Testis (tissue), 3 donors: ENCODE measurements around the gene BLTP1. TPM values are rescaled to one million over a fixed set of nuclear protein-coding genes. Genes with fewer than 3 reads are reported as not detected.

Experiments
- DNase-seq: peaks from one replicate; pipeline ENCODE4 v3.0.0-alpha.2; 2019
- H3K27ac ChIP-seq, 2 donors: fragments of 200-600 bp; sonication (generic); one replicate each; pipeline ENCODE4 v1.5.1; 2019
- H3K27me3 ChIP-seq: fragments of 200-600 bp; sonication (generic); one replicate; pipeline ENCODE4 v1.5.1; 2019
- H3K36me3 ChIP-seq: fragments of 200-600 bp; sonication (generic); one replicate; pipeline ENCODE4 v1.5.1; 2017; ENCODE audit warnings: low read depth; ENCODE audit errors: missing control alignments
- H3K4me1 ChIP-seq: fragments of 200-600 bp; sonication (generic); one replicate; pipeline ENCODE4 v1.5.1; 2019
- H3K4me3 ChIP-seq, 2 donors: fragments of 200-600 bp; sonication (generic); one replicate each; pipeline ENCODE4 v1.5.1; 2017 to 2019
- H3K9me3 ChIP-seq: fragments of 200-600 bp; sonication (generic); one replicate; pipeline ENCODE4 v1.5.1; 2017
- POLR2A ChIP-seq: fragments of 450-650 bp; IDR thresholded peaks from one replicate; pipeline ENCODE4 v1.6.1; 2017; ENCODE audit warnings: antibody characterized with exemption, mild to moderate bottlenecking, moderate library complexity
- WGBS, 2 donors: methylation state at CpG; one replicate each; pipeline ENCODE4 v1.1.5; 2018; 5-methylcytosine and 5-hydroxymethylcytosine counted together
- intact Hi-C: fragments of 100-400 bp; cut with DNase I; formaldehyde crosslinking; loops from one replicate; pipeline ENCODE4 v1.15.1; 2023; ENCODE audit warnings: low total_unique reads
- polyA plus RNA-seq: library from polyadenylated mRNA; stranded (reverse); fragments of 350-450 nt; fragmentation: Illumina TruSeq; extraction: RNeasy Lipid Tissue Mini Kit (QIAGEN cat#74804); gene quantifications from one replicate; pipeline ENCODE4 v1.2.3, GENCODE V29; 2014; ENCODE audit warnings: low read depth, low replicate concordance; ENCODE audit not compliant: insufficient read depth
- total RNA-seq, 2 donors: library from RNA; depleted of rRNA; stranded (reverse); fragments of >200 nt; gene quantifications; one replicate each; pipeline ENCODE4 v1.2.3, GENCODE V29; 2016
- TF ChIP-seq, protein P1 (sequence below), 3 experiments: fragments of 450-650 bp in 2 of 3; fragments of 200-600 bp in 1 of 3; sonication (generic) in 1 of 3; IDR thresholded peaks; one replicate each; pipeline ENCODE4 v1.5.1; 2016 to 2019; ENCODE audit warnings: antibody characterized with exemption in 3 of 3, mild to moderate bottlenecking in 2 of 3, moderate library complexity in 1 of 3

BLTP1 gene
- total and polyA plus RNA-seq, 3 donors from 2014 or later = 42.9 to 139 (median 133) TPM

- Histone ChIP-seq H3K27ac (no peak overlapping the region), H3K4me3 (no peak overlapping the region), H3K4me1 (no peaks in the 10 kb centered on the region), H3K27me3 (no peaks in the 10 kb centered on the region), H3K9me3 (no peaks in the 10 kb centered on the region), H3K36me3 (no peaks in the 10 kb centered on the region)
- intact Hi-C loops = no loop called here
- WGBS, 2 donors = 85 to 86% methylated on average over 1 of the region's 1 CpG
- DNase-seq = no peak
- TF ChIP-seq POLR2A = no peak
- TF ChIP-seq, protein P1, sequence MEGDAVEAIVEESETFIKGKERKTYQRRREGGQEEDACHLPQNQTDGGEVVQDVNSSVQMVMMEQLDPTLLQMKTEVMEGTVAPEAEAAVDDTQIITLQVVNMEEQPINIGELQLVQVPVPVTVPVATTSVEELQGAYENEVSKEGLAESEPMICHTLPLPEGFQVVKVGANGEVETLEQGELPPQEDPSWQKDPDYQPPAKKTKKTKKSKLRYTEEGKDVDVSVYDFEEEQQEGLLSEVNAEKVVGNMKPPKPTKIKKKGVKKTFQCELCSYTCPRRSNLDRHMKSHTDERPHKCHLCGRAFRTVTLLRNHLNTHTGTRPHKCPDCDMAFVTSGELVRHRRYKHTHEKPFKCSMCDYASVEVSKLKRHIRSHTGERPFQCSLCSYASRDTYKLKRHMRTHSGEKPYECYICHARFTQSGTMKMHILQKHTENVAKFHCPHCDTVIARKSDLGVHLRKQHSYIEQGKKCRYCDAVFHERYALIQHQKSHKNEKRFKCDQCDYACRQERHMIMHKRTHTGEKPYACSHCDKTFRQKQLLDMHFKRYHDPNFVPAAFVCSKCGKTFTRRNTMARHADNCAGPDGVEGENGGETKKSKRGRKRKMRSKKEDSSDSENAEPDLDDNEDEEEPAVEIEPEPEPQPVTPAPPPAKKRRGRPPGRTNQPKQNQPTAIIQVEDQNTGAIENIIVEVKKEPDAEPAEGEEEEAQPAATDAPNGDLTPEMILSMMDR (IDR thresholded peaks at IDR 0.05) = no peak
Measured at GRCh38 chr4:122142687-122143086, 9.4 kb upstream of the BLTP1 start.

DNA sequence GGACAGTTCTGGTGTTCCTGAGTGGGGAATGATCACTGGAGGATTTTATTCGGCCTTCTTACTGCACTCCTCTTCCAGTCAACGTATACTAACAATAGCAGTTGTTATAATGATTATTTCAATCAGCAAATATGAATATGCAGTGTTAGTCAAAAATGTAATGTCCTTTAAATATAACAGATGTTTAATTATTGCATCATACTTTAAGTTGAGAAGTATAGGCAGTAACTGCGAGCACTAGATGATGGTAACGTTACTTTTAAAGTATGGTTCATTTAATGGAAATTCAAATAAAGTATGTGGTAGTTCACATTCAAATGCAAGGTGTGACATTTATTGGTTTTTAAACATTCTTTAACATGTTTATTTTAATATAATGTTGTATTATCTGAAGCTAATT is 5.5 kb upstream of the BLTP1 start:
- WGBS, 2 donors = 91 to 95% methylated on average over 4 of the region's 4 CpGs
- no peak overlapping the region for H3K4me3 ChIP-seq
- no peaks in the 10 kb centered on the region for H3K27me3 ChIP-seq
- H3K4me1 ChIP-seq = peaks cover 4% of the 10 kb centered on the region
- intact Hi-C loops = no loop called here
- TF ChIP-seq POLR2A = no peak
- TF ChIP-seq, protein P1 (IDR thresholded peaks at IDR 0.05) = no peak
- H3K9me3 ChIP-seq = no peaks in the 10 kb centered on the region
- no peak overlapping the region for H3K27ac ChIP-seq
- H3K36me3 ChIP-seq = no peaks in the 10 kb centered on the region
- DNase-seq = no peak

GRCh38 chr4:122150931-122151330 is 1.2 kb upstream of the BLTP1 start:
- DNase-seq = no peak
- Histone ChIP-seq H3K27me3 (no peaks in the 10 kb centered on the region), H3K36me3 (no peaks in the 10 kb centered on the region), H3K4me3 (no peak overlapping the region), H3K27ac (peak overlapping the region; percentile 92 to 94), H3K9me3 (no peaks in the 10 kb centered on the region), H3K4me1 (peaks cover 10% of the 10 kb centered on the region)
- no peak for TF ChIP-seq POLR2A
- TF ChIP-seq, protein P1 (IDR thresholded peaks at IDR 0.05) = no peak
- 49 to 55% methylated on average over 2 of the region's 2 CpGs for WGBS, 2 donors
- intact Hi-C loops = no loop called here

DNA sequence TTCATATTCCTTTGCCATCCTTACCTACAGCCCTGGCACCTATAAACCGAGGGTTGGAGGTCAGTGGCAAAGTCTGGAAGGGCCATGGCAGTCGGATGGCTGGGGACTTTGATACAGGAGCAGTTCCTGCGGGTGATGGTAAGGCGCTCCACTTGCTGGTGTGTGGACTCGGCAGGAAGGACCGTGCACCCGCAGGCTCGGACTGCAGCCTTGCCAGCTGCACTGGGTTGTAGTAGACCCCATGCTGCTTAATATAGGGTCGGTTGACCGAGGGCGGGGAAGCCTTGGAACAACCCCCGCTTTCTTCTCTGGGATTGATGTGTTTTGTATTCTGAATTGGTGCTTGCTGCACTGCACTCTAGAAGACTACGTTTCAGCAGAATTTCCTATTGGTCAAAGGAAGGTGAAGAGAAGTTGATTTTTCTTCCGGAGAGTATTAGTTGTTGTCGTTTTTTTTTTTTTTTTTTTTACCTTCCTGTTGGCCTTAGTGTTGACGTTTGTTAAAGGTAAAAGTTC is 638 bp downstream of the BLTP1 start:
- Histone ChIP-seq H3K36me3 (no peaks in the 10 kb centered on the region), H3K9me3 (no peaks in the 10 kb centered on the region), H3K4me1 (peaks cover 10% of the 10 kb centered on the region), H3K27me3 (no peaks in the 10 kb centered on the region), H3K27ac (peak overlapping the region; percentile 92 to 94), H3K4me3 (peak overlapping the region; percentile 83 to 94)
- intact Hi-C loops = no loop called here
- 0 to 1% methylated on average over 14 to 16 of the region's 16 CpGs for WGBS, 2 donors
- peak; percentile 47 for DNase-seq
- TF ChIP-seq POLR2A = no peak
- TF ChIP-seq, protein P1 (IDR thresholded peaks at IDR 0.05) = no peak

GRCh38 chr4:122156819-122157218 is 4.7 kb downstream of the BLTP1 start:
- intact Hi-C loops = no loop called here
- TF ChIP-seq POLR2A = no peak
- TF ChIP-seq, protein P1 (IDR thresholded peaks at IDR 0.05) = no peak

More at GRCh38 chr4:122156819-122157218, 4.7 kb downstream of the BLTP1 start:
- DNase-seq = no peak
- Histone ChIP-seq H3K4me3 (no peak overlapping the region), H3K9me3 (no peaks in the 10 kb centered on the region), H3K27me3 (no peaks in the 10 kb centered on the region), H3K27ac (no peak overlapping the region), H3K36me3 (no peaks in the 10 kb centered on the region), H3K4me1 (peaks cover 6% of the 10 kb centered on the region)
- 93 to 99% methylated on average over 2 of the region's 2 CpGs for WGBS, 2 donors
